DOHH2 (cell line): ENCODE data around the gene MS4A6E.
"Not testable (repeated sequence)": the region's sequence is repeated elsewhere in the genome, so short reads cannot be mapped to it uniquely, and the experiment has no call there.

ENCODE experiments used
- H3F3A ChIP-seq: fragments of 200-600 bp; sonication (generic), shearing (Covaris generic); 2 replicates; pipeline ENCODE4 v1.6.0; 2016; ENCODE audit warnings: antibody characterized with exemption, mild to moderate bottlenecking; ENCODE audit not compliant: control insufficient read depth, insufficient read depth
- H3K27ac ChIP-seq: fragments of 200-600 bp; sonication (generic); 2 replicates; pipeline ENCODE4 v1.5.1; 2014; ENCODE audit warnings: low read depth, mild to moderate bottlenecking, low read length, moderate library complexity
- H3K27me3 ChIP-seq: fragments of 200-600 bp; sonication (generic); 2 replicates; pipeline ENCODE4 v1.6.1; 2014; ENCODE audit warnings: mild to moderate bottlenecking, low read length, mixed read lengths; ENCODE audit not compliant: control insufficient read depth
- H3K36me3 ChIP-seq: fragments of 200-600 bp; sonication (generic); 2 replicates; pipeline ENCODE4 v1.6.1; 2014; ENCODE audit warnings: mild to moderate bottlenecking, low read length, moderate library complexity, mixed read lengths; ENCODE audit not compliant: control insufficient read depth
- H3K4me1 ChIP-seq: fragments of 200-600 bp; sonication (generic); 2 replicates; pipeline ENCODE4 v1.6.1; 2014; ENCODE audit warnings: mild to moderate bottlenecking, low read length, mixed read lengths; ENCODE audit not compliant: control insufficient read depth
- H3K4me2 ChIP-seq: fragments of 200-600 bp; sonication (generic); 2 replicates; pipeline ENCODE4 v1.6.0; 2014; ENCODE audit warnings: mild to moderate bottlenecking, low read length, moderate library complexity
- H3K4me3 ChIP-seq: fragments of 200-600 bp; sonication (generic); 2 replicates; pipeline ENCODE4 v1.5.1; 2014; ENCODE audit warnings: mild to moderate bottlenecking, low read length, mixed read lengths
- H3K79me2 ChIP-seq: fragments of 200-600 bp; sonication (generic); 2 replicates; pipeline ENCODE4 v1.6.1; 2014; ENCODE audit warnings: mild to moderate bottlenecking, low read length, mixed read lengths; ENCODE audit not compliant: control insufficient read depth
- H3K9me2 ChIP-seq: fragments of 200-600 bp; sonication (generic); replicated peaks from 2 replicates; pipeline ENCODE4 v1.6.1; 2014; ENCODE audit warnings: mild to moderate bottlenecking, low read length, mixed read lengths; ENCODE audit not compliant: control insufficient read depth
- H3K9me3 ChIP-seq: fragments of 200-600 bp; sonication (generic); 2 replicates; pipeline ENCODE4 v1.6.1; 2014; ENCODE audit warnings: antibody characterized with exemption, low read length, mixed read lengths; ENCODE audit not compliant: control insufficient read depth, insufficient read depth
- H4K20me1 ChIP-seq: fragments of 200-600 bp; sonication (generic); 2 replicates; pipeline ENCODE4 v1.6.0; 2014; ENCODE audit warnings: low read depth, mild to moderate bottlenecking, antibody characterized with exemption, low read length, moderate library complexity; ENCODE audit not compliant: control insufficient read depth, insufficient read depth
- CTCF ChIP-seq: fragments of 200-600 bp; sonication (generic); IDR thresholded peaks from one replicate; pipeline ENCODE4 v1.5.1; 2014; ENCODE audit warnings: antibody characterized with exemption, mild to moderate bottlenecking, low read depth, low read length; ENCODE audit not compliant: poor library complexity, severe bottlenecking
- EZH2phosphoT487 ChIP-seq: fragments of 200-600 bp; sonication (generic); IDR thresholded peaks from 2 replicates; pipeline ENCODE4 v1.6.1; 2017; ENCODE audit warnings: borderline replicate concordance, mild to moderate bottlenecking, antibody characterized with exemption, low read length, moderate library complexity, mixed read lengths

Gene MS4A6E

GRCh38 chr11:60282286-60282685 lies 44.8 kb upstream of the MS4A6E start:
- no peaks in the 10 kb centered on the region for H3K9me2 ChIP-seq
- no peaks in the 10 kb centered on the region for H3K9me3 ChIP-seq
- H4K20me1 ChIP-seq, result no peaks in the 10 kb centered on the region
- no peaks in the 10 kb centered on the region for H3K79me2 ChIP-seq
- no peaks in the 10 kb centered on the region for H3F3A ChIP-seq
- peaks cover 13% of the 10 kb centered on the region for H3K4me1 ChIP-seq
- H3K4me2 ChIP-seq, result no peak overlapping the region
- no peaks in the 10 kb centered on the region for H3K27me3 ChIP-seq
- no peak overlapping the region for H3K27ac ChIP-seq
- TF ChIP-seq CTCF, result no peak
- no peak for TF ChIP-seq EZH2phosphoT487
- H3K36me3 ChIP-seq, result no peaks in the 10 kb centered on the region
- no peak overlapping the region for H3K4me3 ChIP-seq

GRCh38 chr11:60285411-60286126 lies 41.5 kb upstream of the MS4A6E start:
- H3K36me3 ChIP-seq, H4K20me1 ChIP-seq, H3F3A ChIP-seq, H3K4me1 ChIP-seq, H3K27ac ChIP-seq, H3K4me2 ChIP-seq, H3K79me2 ChIP-seq, H3K9me2 ChIP-seq, H3K4me3 ChIP-seq, H3K27me3 ChIP-seq, H3K9me3 ChIP-seq: not testable (repeated sequence)

GRCh38 chr11:60288531-60288930 lies 38.5 kb upstream of the MS4A6E start:
- no peaks in the 10 kb centered on the region for H3K36me3 ChIP-seq
- H3K4me2 ChIP-seq, result no peak overlapping the region
- H3K9me3 ChIP-seq, result no peaks in the 10 kb centered on the region
- no peak overlapping the region for H3K4me3 ChIP-seq
- TF ChIP-seq CTCF, result no peak
- no peak for TF ChIP-seq EZH2phosphoT487
- H3K79me2 ChIP-seq, result no peaks in the 10 kb centered on the region
- no peaks in the 10 kb centered on the region for H3F3A ChIP-seq
- H3K27me3 ChIP-seq, result no peaks in the 10 kb centered on the region
- H3K9me2 ChIP-seq, result no peaks in the 10 kb centered on the region
- H4K20me1 ChIP-seq, result no peaks in the 10 kb centered on the region
- no peaks in the 10 kb centered on the region for H3K4me1 ChIP-seq
- H3K27ac ChIP-seq, result no peak overlapping the region

GRCh38 chr11:60292145-60292544 lies 34.9 kb upstream of the MS4A6E start:
- no peaks in the 10 kb centered on the region for H3K36me3 ChIP-seq
- no peak overlapping the region for H3K27ac ChIP-seq
- no peaks in the 10 kb centered on the region for H3F3A ChIP-seq
- no peaks in the 10 kb centered on the region for H3K9me2 ChIP-seq
- H3K4me2 ChIP-seq, result no peak overlapping the region
- no peaks in the 10 kb centered on the region for H3K9me3 ChIP-seq
- no peaks in the 10 kb centered on the region for H3K27me3 ChIP-seq
- no peaks in the 10 kb centered on the region for H4K20me1 ChIP-seq
- H3K79me2 ChIP-seq, result no peaks in the 10 kb centered on the region
- TF ChIP-seq EZH2phosphoT487, result no peak
- TF ChIP-seq CTCF, result no peak
- H3K4me1 ChIP-seq, result no peaks in the 10 kb centered on the region
- H3K4me3 ChIP-seq, result no peak overlapping the region
